ENCODE results near the gene TAMM41.
"Not testable (repeated sequence)": the region's sequence is repeated elsewhere in the genome, so short reads cannot be mapped to it uniquely, and the experiment has no call there.

GRCh38 chr3:11752254-11752653 is 94.4 kb downstream of the TAMM41 start:
- TF ChIP-seq CTCF, POLR2AphosphoS5, POLR2A (IDR thresholded peaks at IDR 0.05): not testable (repeated sequence)

Data from breast epithelium (tissue), 3 donors.